Measurements from ENCODE around the gene POF1B.
"Not testable (repeated sequence)": the region's sequence is repeated elsewhere in the genome, so short reads cannot be mapped to it uniquely, and the experiment has no call there.

The POF1B gene

GRCh38 chrX:85379174-85379907, at the start of gene POF1B:
Gene POF1B, minus strand, starts transcription at chrX:85379665. Its CDS starts 211 bp downstream, at chrX:85379454.
- Mint-ChIP-seq H3K27ac (no peak within 1 kb of the TSS), H3K4me3 (peak within 1 kb of the TSS in 1 of 2 donors; percentile 19), H3K9me3 (no peaks in the 10 kb centered on the region), H3K27me3 (no peaks in the 10 kb centered on the region), H3K4me1 (peaks cover 0 to 2% of the 10 kb centered on the region in 2 donors), H3K36me3 (no peaks in the 10 kb centered on the region)
- DNase-seq (no peak), ATAC-seq (replicated peaks) (no peak)

DNA sequence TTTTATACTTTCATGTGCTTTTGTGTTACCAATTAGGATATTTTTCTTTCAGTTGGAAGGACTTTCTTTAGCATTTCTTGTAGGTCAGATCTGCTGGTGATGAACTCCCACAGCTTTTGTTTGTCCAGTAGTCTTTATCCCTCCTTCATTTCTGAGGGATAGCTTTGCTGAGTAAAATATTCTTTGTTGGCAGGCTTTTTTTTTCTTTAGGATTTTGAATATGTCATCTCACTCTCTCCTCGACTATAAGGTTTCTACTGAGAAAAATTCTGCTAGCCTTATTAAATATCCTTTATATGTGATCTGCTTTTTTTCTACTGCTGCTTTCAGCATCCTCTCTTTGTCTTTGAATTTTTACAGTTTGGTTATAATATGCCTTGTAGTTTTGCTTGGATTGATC, 49.6 kb upstream of the POF1B start:
- Mint-ChIP-seq H3K27ac (no peak overlapping the region), H3K9me3 (peaks cover 6 to 12% of the 10 kb centered on the region in 2 donors), H3K36me3 (no peaks in the 10 kb centered on the region), H3K4me3 (no peak overlapping the region), H3K4me1 (no peaks in the 10 kb centered on the region), H3K27me3 (no peaks in the 10 kb centered on the region)
- DNase-seq (no peak), ATAC-seq (replicated peaks) (no peak)

DNA sequence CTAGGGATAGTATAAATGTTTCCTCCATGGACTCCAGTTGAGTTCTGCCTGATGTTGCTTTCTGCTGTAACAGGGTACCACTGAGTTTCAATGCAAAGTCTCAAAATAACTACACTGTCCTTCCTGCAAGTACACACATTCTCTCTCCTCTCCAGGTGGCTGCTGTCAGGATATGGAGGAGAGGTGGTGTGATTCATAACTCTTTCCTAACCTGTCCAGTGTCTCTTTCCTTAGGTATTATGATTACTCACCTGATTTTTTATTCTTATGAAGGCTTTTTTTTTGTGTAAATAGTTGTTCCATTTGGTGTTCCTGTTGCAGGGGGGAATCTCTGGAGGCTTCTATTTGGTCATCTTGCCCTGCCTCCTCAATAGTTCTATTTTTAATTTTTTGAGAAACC, 39.8 kb upstream of the POF1B start:
- H3K27ac Mint-ChIP-seq, result no peak overlapping the region
- no peaks in the 10 kb centered on the region for H3K36me3 Mint-ChIP-seq

DNA sequence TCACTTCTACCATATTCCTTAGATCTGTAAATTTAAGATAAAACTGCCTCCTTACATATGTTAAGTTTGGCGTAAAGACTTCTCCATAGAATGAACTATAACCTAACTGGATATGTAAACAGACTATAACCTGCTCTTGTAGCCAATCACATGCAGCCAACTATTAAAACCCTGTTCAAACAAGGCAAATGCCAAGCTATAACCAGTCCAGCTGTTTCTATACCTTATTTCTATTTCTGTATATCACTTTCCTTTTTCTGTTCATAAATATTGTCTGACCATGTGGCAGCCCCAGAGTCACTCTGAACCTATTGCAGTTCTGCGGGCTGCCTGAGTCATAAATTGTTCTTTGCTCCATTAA, 12.4 kb upstream of the POF1B start:
- Mint-ChIP-seq H3K36me3 (no peaks in the 10 kb centered on the region), H3K4me1 (no peaks in the 10 kb centered on the region), H3K27ac (no peak overlapping the region), H3K9me3 (peaks cover 0 to 6% of the 10 kb centered on the region in 2 donors), H3K4me3 (no peak overlapping the region), H3K27me3 (no peaks in the 10 kb centered on the region)
- DNase-seq (no peak), ATAC-seq (replicated peaks) (no peak)

More for the DNA sequence above, 39.8 kb upstream of the POF1B start:
- Mint-ChIP-seq H3K9me3 (peaks cover 3 to 9% of the 10 kb centered on the region in 2 donors), H3K4me1 (no peaks in the 10 kb centered on the region), H3K27me3 (no peaks in the 10 kb centered on the region), H3K4me3 (no peak overlapping the region)
- no peak for ATAC-seq (replicated peaks)
- DNase-seq, result no peak

GRCh38 chrX:85391185-85391877, 11.9 kb upstream of the POF1B start:
- Mint-ChIP-seq H3K36me3 (no peaks in the 10 kb centered on the region), H3K27ac (no peak overlapping the region), H3K4me3 (no peak overlapping the region), H3K4me1 (no peaks in the 10 kb centered on the region), H3K27me3 (no peaks in the 10 kb centered on the region), H3K9me3 (peaks cover 0 to 6% of the 10 kb centered on the region in 2 donors)
- ATAC-seq (replicated peaks) (no peak), DNase-seq (no peak)

- Mint-ChIP-seq H3K36me3 (no peaks in the 10 kb centered on the region), H3K27me3 (no peaks in the 10 kb centered on the region), H3K9me3 (no peaks in the 10 kb centered on the region), H3K4me1 (peaks cover 0 to 2% of the 10 kb centered on the region in 2 donors), H3K27ac (no peak overlapping the region), H3K4me3 (no peak overlapping the region)
- ATAC-seq (replicated peaks) (no peak), DNase-seq (no peak)
Observed at GRCh38 chrX:85381602-85382001, 2.1 kb upstream of the POF1B start.

DNA sequence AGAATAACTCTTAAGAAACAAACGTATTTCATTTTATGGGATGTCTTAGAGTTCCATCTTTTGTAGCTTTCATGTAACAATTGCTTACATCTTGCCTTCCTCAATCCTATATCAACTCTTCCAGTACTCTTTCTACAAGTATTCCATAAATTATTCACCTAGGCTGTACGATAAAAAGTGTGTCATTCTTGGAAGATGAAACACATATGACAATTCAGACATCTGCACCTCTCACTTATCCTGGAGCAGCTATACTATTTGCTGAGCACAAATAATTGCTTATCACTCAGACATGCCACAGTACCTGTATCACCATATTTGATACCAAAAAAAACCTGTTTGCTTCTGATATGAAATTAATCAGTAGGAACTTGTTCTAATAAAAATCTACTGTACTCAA, 1.0 kb downstream of the POF1B start:
- peaks cover 0 to 2% of the 10 kb centered on the region in 2 donors for H3K4me1 Mint-ChIP-seq
- no peak overlapping the region for H3K27ac Mint-ChIP-seq
- no peak for ATAC-seq (replicated peaks)
- H3K36me3 Mint-ChIP-seq, result no peaks in the 10 kb centered on the region
- no peak for DNase-seq
- no peak overlapping the region for H3K4me3 Mint-ChIP-seq
- H3K9me3 Mint-ChIP-seq, result no peaks in the 10 kb centered on the region
- H3K27me3 Mint-ChIP-seq, result no peaks in the 10 kb centered on the region

DNA sequence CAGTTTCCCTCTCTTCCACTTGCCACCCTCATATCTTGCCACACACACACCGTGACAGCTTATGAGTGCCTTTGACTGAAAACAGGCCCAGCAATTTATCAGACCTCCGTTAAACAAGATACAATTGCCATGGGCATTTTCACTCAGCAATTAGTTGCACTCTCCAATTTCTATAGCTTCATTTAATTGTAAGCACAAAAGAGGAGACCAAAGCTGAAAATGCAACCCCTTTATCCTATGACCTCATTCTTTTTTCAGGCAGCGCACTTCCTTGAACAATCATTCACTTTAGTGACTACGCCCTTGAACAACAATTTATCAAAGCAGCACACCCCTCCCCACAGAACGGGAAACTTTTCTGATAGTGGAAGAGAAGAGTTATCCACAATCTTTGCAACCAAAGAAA, 4.1 kb downstream of the POF1B start:
- H3K4me1 Mint-ChIP-seq, result peaks cover 0 to 2% of the 10 kb centered on the region in 2 donors
- DNase-seq (no peak), ATAC-seq (replicated peaks) (no peak)
- H3K9me3 Mint-ChIP-seq, result no peaks in the 10 kb centered on the region
- H3K27me3 Mint-ChIP-seq, result no peaks in the 10 kb centered on the region
- no peak overlapping the region for H3K4me3 Mint-ChIP-seq
- peak overlapping the region; percentile 71 for H3K27ac Mint-ChIP-seq
- no peaks in the 10 kb centered on the region for H3K36me3 Mint-ChIP-seq

DNA sequence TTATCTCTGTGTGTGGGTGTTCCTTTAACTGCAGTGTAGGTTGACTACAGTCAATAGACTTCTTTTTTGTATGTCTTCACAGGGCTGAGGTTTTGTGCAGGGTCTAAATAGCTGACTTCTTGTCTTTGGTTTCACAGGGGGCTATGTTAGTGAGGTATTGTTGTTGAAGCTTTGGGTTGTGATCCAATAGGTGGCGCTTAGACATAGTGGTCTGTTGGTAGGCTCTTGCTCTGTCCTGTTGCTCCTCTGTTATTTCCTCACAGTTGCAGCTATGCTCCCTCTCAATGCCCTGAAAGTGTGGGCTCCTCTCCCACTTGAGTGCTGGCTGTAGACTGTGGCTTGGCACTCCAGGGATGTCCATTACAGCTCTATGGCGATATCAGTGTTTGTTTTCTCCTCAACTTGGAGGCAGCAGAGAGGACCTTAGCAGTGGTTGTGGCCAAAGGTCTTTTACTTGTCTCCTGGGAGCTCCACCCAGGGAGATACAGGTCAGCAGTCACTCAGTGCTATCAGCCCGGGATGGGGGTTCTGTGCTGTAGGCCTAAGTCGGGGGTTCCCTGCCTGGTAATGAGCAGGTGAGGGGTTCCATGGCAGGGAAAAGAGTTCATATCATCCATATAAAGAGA, 14.0 kb downstream of the POF1B start:
- Mint-ChIP-seq H3K9me3 (peaks cover 0 to 4% of the 10 kb centered on the region in 2 donors), H3K36me3 (no peaks in the 10 kb centered on the region), H3K4me3 (no peak overlapping the region), H3K27me3 (peaks cover 0 to 6% of the 10 kb centered on the region in 2 donors), H3K4me1 (no peaks in the 10 kb centered on the region), H3K27ac (no peak overlapping the region)
- DNase-seq, result no peak
- ATAC-seq (replicated peaks), result no peak

DNA sequence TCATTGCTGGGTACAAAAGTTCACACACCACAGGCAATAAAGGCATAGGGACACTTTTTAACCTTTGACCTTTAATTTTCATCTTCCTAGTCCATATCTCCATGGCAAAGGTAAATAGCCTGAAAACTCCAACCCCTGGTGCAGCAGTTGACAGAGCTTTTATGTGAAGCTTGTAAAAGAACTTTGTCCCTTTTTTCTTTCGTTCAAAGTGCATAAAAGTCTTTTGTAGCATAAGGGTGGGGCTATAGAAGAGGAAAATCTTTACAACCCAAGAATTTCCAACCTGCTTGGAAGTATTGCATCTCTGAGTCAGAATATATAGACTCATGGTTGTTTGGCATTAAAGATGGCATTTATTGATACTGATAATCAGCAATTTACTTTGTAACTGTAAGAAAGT, 20.4 kb downstream of the POF1B start:
- Mint-ChIP-seq H3K36me3 (no peaks in the 10 kb centered on the region), H3K4me1 (no peaks in the 10 kb centered on the region), H3K4me3 (no peak overlapping the region)

DNA sequence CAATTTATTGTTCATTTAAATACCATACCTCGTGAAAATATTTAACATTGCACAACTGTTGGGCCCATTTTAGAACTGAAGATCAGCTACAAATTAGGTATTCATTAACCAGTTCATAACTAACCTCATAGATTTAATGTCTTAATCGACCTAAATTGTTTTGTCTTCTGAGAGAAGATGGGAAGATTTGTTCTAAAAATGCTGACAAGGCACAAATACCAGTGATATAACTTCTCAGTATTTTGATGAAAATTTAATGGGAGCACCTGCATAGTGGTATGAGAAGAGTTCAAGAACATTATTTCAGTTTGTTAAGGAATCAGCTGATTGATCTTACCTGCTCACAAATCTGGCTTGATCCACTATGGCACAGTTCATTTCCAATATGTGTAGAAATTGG, 33.9 kb downstream of the POF1B start:
- DNase-seq, result no peak

More for the DNA sequence above, 20.4 kb downstream of the POF1B start:
- DNase-seq (no peak), ATAC-seq (replicated peaks) (no peak)
- H3K27ac Mint-ChIP-seq, result no peak overlapping the region
- H3K9me3 Mint-ChIP-seq, result peaks cover 4 to 6% of the 10 kb centered on the region in 2 donors
- no peaks in the 10 kb centered on the region for H3K27me3 Mint-ChIP-seq

GRCh38 chrX:85327060-85327333, 52.5 kb downstream of the POF1B start:
- Mint-ChIP-seq H3K9me3 (peaks cover 2 to 6% of the 10 kb centered on the region in 2 donors), H3K36me3 (no peaks in the 10 kb centered on the region), H3K4me1 (no peaks in the 10 kb centered on the region), H3K27ac (no peak overlapping the region), H3K4me3 (no peak overlapping the region), H3K27me3 (no peaks in the 10 kb centered on the region)
- DNase-seq, result no peak
- ATAC-seq (replicated peaks), result no peak

More for the DNA sequence above, 33.9 kb downstream of the POF1B start:
- H3K27ac Mint-ChIP-seq, result no peak overlapping the region
- no peaks in the 10 kb centered on the region for H3K9me3 Mint-ChIP-seq
- no peaks in the 10 kb centered on the region for H3K27me3 Mint-ChIP-seq
- no peaks in the 10 kb centered on the region for H3K36me3 Mint-ChIP-seq
- ATAC-seq (replicated peaks), result no peak
- H3K4me3 Mint-ChIP-seq, result no peak overlapping the region
- no peaks in the 10 kb centered on the region for H3K4me1 Mint-ChIP-seq

DNA sequence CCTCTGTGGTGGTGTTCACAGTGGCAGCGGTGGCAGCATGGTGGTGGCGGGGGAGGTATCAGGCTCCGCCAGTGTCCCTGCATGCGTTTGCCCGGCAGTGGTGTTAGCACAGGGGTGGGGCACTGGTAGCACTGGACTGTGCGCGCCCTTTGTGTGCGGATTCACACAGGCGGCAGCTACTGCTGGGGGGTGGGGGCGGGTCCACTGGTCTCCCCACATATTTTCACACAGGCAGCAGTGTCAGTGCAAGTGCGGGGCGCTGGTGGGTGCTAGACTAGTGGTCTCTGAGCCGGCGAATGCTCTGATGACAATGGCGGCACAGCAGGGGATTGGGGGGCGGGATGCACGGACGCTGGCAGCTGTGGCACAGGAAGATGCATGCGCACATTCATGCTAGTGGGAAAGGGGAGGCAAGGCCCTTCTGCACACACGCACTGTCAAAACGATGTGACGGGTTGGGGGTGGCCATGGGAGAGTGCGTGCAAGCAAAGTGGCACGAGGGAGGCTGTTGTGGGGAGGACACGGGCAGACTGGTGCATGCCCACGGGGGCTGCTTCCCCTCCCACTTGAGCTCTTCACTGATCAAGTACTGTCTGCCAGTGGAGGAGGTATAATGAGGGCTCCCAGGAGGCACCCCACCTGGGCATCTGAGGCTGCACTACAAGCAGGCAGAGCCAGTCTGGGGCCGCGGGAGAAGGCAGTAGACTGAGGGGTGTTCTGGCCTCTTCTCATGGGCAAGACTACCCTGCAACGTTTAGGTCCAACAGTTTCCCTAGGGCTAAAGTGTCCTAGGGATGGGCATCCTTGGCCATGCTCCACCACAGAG, 53.0 kb downstream of the POF1B start:
- peaks cover 2 to 6% of the 10 kb centered on the region in 2 donors for H3K9me3 Mint-ChIP-seq
- no peak for ATAC-seq (replicated peaks)
- no peak overlapping the region for H3K27ac Mint-ChIP-seq
- DNase-seq, result no peak
- H3K27me3 Mint-ChIP-seq, result no peaks in the 10 kb centered on the region
- no peaks in the 10 kb centered on the region for H3K36me3 Mint-ChIP-seq
- no peaks in the 10 kb centered on the region for H3K4me1 Mint-ChIP-seq
- no peak overlapping the region for H3K4me3 Mint-ChIP-seq

- H3K36me3 Mint-ChIP-seq; H3K4me3 Mint-ChIP-seq; ATAC-seq (replicated peaks); H3K9me3 Mint-ChIP-seq; H3K27ac Mint-ChIP-seq; DNase-seq; H3K27me3 Mint-ChIP-seq; H3K4me1 Mint-ChIP-seq: not testable (repeated sequence)
Observed at GRCh38 chrX:85311348-85311747, 68.1 kb downstream of the POF1B start.
